Neuronal stem cell (in vitro differentiated cells): ENCODE data around the gene ASPG.

Experiments
- DNase-seq: peaks from one replicate; pipeline ENCODE4 v3.0.0-alpha.2; 2013; ENCODE audit warnings: low spot score
- H2AFZ ChIP-seq: one replicate; pipeline ENCODE4 v1.6.1; 2013; ENCODE audit warnings: mild to moderate bottlenecking, low read length, inconsistent platforms
- H2AK5ac ChIP-seq: 2 replicates; pipeline ENCODE4 v1.6.1; 2013; ENCODE audit warnings: low read depth, mild to moderate bottlenecking, inconsistent platforms, low read length, moderate library complexity, mixed read lengths
- H2BK120ac ChIP-seq: 2 replicates; pipeline ENCODE4 v1.6.1; 2013; ENCODE audit warnings: low read depth, mild to moderate bottlenecking, inconsistent platforms, low read length, moderate library complexity, mixed read lengths
- H2BK12ac ChIP-seq: one replicate; pipeline ENCODE4 v1.6.1; 2013; ENCODE audit warnings: low read length, inconsistent platforms
- H2BK15ac ChIP-seq: 2 replicates; pipeline ENCODE4 v1.6.1; 2013; ENCODE audit warnings: mild to moderate bottlenecking, low read length, inconsistent platforms, mixed read lengths
- H2BK5ac ChIP-seq: one replicate; pipeline ENCODE4 v1.6.1; 2013; ENCODE audit warnings: inconsistent platforms, mild to moderate bottlenecking, low read length, moderate library complexity
- H3K14ac ChIP-seq: one replicate; pipeline ENCODE4 v1.6.1; 2013; ENCODE audit warnings: low read length, inconsistent platforms
- H3K18ac ChIP-seq: 2 replicates; pipeline ENCODE4 v1.6.1; 2013; ENCODE audit warnings: low read length, inconsistent platforms
- H3K23ac ChIP-seq: 2 replicates; pipeline ENCODE4 v1.6.1; 2013; ENCODE audit warnings: low read depth, mild to moderate bottlenecking, mixed read lengths, low read length, inconsistent platforms; ENCODE audit not compliant: poor library complexity
- H3K27ac ChIP-seq: replicated peaks from 3 replicates; pipeline ENCODE4 v1.5.1; 2013; ENCODE audit warnings: low read length, inconsistent platforms
- H3K27me3 ChIP-seq, 3 experiments: 2 replicates each; pipeline ENCODE4 v1.6.1; 2013; ENCODE audit warnings: low read length in 3 of 3, mild to moderate bottlenecking in 2 of 3, inconsistent platforms in 1 of 3, low read depth in 1 of 3, mixed read lengths in 1 of 3, moderate library complexity in 1 of 3; ENCODE audit not compliant: control insufficient read depth in 3 of 3, insufficient read depth in 3 of 3
- H3K36me3 ChIP-seq, 2 donors: replicated peaks in 1 of 2; 2 replicates each; pipeline ENCODE4 v1.6.1; 2013; ENCODE audit warnings: low read length in 2 of 2; ENCODE audit not compliant: control insufficient read depth in 2 of 2, insufficient read depth in 2 of 2
- H3K4ac ChIP-seq: 2 replicates; pipeline ENCODE4 v1.6.1; 2013; ENCODE audit warnings: inconsistent platforms, mild to moderate bottlenecking, low read length, moderate library complexity
- H3K4me1 ChIP-seq, 2 donors: 1 replicate in 1 of 2; 2 replicates in 1 of 2; pipeline ENCODE4 v1.6.1; 2013; ENCODE audit warnings: low read length in 2 of 2, low read depth in 1 of 2; ENCODE audit not compliant: control insufficient read depth in 2 of 2, insufficient read depth in 1 of 2
- H3K4me2 ChIP-seq: one replicate; pipeline ENCODE4 v1.6.1; 2013; ENCODE audit warnings: mild to moderate bottlenecking, low read length, inconsistent platforms; ENCODE audit not compliant: insufficient read depth, poor library complexity, severe bottlenecking
- H3K4me3 ChIP-seq, 2 donors: 2 replicates each; pipeline ENCODE4 v1.5.1; 2013; ENCODE audit warnings: low read length in 2 of 2, mild to moderate bottlenecking in 2 of 2, inconsistent platforms in 1 of 2, moderate library complexity in 1 of 2
- H3K79me1 ChIP-seq: one replicate; pipeline ENCODE4 v1.6.1; 2013; ENCODE audit warnings: low read depth, mild to moderate bottlenecking, inconsistent platforms, low read length, moderate library complexity
- H3K9ac ChIP-seq: one replicate; pipeline ENCODE4 v1.6.1; 2013; ENCODE audit warnings: mild to moderate bottlenecking, low read depth, low read length, inconsistent platforms; ENCODE audit not compliant: poor library complexity
- H3K9me3 ChIP-seq, 2 donors: replicated peaks in 1 of 2; 2 replicates each; pipeline versions ENCODE3 to v1.6.1; 2013; ENCODE audit warnings: low read length in 2 of 2, mild to moderate bottlenecking in 2 of 2, inconsistent platforms in 1 of 2, low read depth in 1 of 2, mixed read lengths in 1 of 2, moderate library complexity in 1 of 2; ENCODE audit not compliant: control insufficient read depth in 2 of 2, insufficient read depth in 1 of 2
- H4K8ac ChIP-seq: one replicate; pipeline ENCODE4 v1.6.1; 2013; ENCODE audit warnings: low read depth, mild to moderate bottlenecking, inconsistent platforms, low read length, moderate library complexity
- H4K91ac ChIP-seq: one replicate; pipeline ENCODE4 v1.6.1; 2013; ENCODE audit warnings: low read length, low read depth, mild to moderate bottlenecking, inconsistent platforms; ENCODE audit not compliant: poor library complexity
- WGBS, 2 donors: extraction: QIAGEN DNeasy Blood & Tissue Kit; methylation state at CpG; one replicate each; pipeline ENCODE4 v1.1.7; 2013; ENCODE audit warnings: missing lambda C conversion rate in 2 of 2, mixed read lengths in 1 of 2; ENCODE audit not compliant: insufficient read length in 2 of 2, insufficient replicate concordance in 1 of 2; ENCODE audit errors: extremely low coverage in 2 of 2; 5-methylcytosine and 5-hydroxymethylcytosine counted together

ASPG gene

GRCh38 chr14:104118006-104118844 is 32.7 kb downstream of the ASPG start:
- peaks cover 19 to 81% (median 46%) of the 10 kb centered on the region in 3 experiments for H3K27me3 ChIP-seq
- DNase-seq = no peak
- no peak overlapping the region for H4K8ac ChIP-seq
- H3K4ac ChIP-seq = no peak overlapping the region
- H2BK120ac ChIP-seq = no peak overlapping the region
- no peak overlapping the region for H2AFZ ChIP-seq
- H3K27ac ChIP-seq = no peak overlapping the region
- peak overlapping the region; percentile 36 for H2AK5ac ChIP-seq
- peak overlapping the region; percentile 89 for H3K23ac ChIP-seq
- peaks cover 0 to 2% of the 10 kb centered on the region in 2 donors for H3K9me3 ChIP-seq
- peak overlapping the region; percentile 79 for H2BK15ac ChIP-seq
- no peak overlapping the region for H2BK5ac ChIP-seq
- WGBS, 2 donors = no CpG with 5 or more reads among the region's 30 CpGs
- H3K4me2 ChIP-seq = no peak overlapping the region
- no peak overlapping the region for H3K9ac ChIP-seq
- H3K18ac ChIP-seq = peak overlapping the region; percentile 96
- no peaks in the 10 kb centered on the region for H3K36me3 ChIP-seq
- H3K79me1 ChIP-seq = no peaks in the 10 kb centered on the region
- no peaks in the 10 kb centered on the region for H3K4me1 ChIP-seq
- no peak overlapping the region for H2BK12ac ChIP-seq
- no peak overlapping the region for H3K14ac ChIP-seq
- no peak overlapping the region for H3K4me3 ChIP-seq
- no peak overlapping the region for H4K91ac ChIP-seq

GRCh38 chr14:104119119-104119487 is 33.6 kb downstream of the ASPG start:
- Histone ChIP-seq H3K18ac (peak overlapping the region; percentile 36), H2BK120ac (no peak overlapping the region), H3K4ac (no peak overlapping the region), H2BK12ac (no peak overlapping the region), H2AFZ (no peak overlapping the region), H2BK15ac (no peak overlapping the region), H3K4me2 (no peak overlapping the region), H2BK5ac (no peak overlapping the region), H3K36me3 (no peaks in the 10 kb centered on the region), H4K8ac (no peak overlapping the region), H3K79me1 (no peaks in the 10 kb centered on the region), H3K4me1 (no peaks in the 10 kb centered on the region), H3K4me3 (no peak overlapping the region), H3K9ac (no peak overlapping the region), H2AK5ac (no peak overlapping the region), H3K14ac (no peak overlapping the region), H3K27ac (no peak overlapping the region), H3K27me3 (peaks cover 19 to 73% (median 44%) of the 10 kb centered on the region in 3 experiments), H3K23ac (no peak overlapping the region), H3K9me3 (peaks cover 0 to 2% of the 10 kb centered on the region in 2 donors), H4K91ac (no peak overlapping the region)
- no CpG with 5 or more reads among the region's 3 CpGs for WGBS, 2 donors
- no peak for DNase-seq

GRCh38 chr14:104119488-104120251 is 34.2 kb downstream of the ASPG start:
- H3K27me3 ChIP-seq = peaks cover 19 to 68% (median 44%) of the 10 kb centered on the region in 3 experiments
- no peak overlapping the region for H2BK5ac ChIP-seq
- H2BK12ac ChIP-seq = no peak overlapping the region
- no peak overlapping the region for H3K23ac ChIP-seq
- H3K79me1 ChIP-seq = no peaks in the 10 kb centered on the region
- no peak overlapping the region for H2AFZ ChIP-seq
- H4K8ac ChIP-seq = no peak overlapping the region
- no peak overlapping the region for H3K4me2 ChIP-seq
- no CpG with 5 or more reads among the region's 18 CpGs for WGBS, 2 donors
- no peak overlapping the region for H3K14ac ChIP-seq
- H2BK15ac ChIP-seq = no peak overlapping the region
- H3K4ac ChIP-seq = no peak overlapping the region
- H3K4me3 ChIP-seq = no peak overlapping the region
- H3K4me1 ChIP-seq = no peaks in the 10 kb centered on the region
- no peak overlapping the region for H3K9ac ChIP-seq
- peak overlapping the region; percentile 42 for H3K18ac ChIP-seq
- no peak overlapping the region for H2AK5ac ChIP-seq
- H3K36me3 ChIP-seq = no peaks in the 10 kb centered on the region
- DNase-seq = no peak
- H2BK120ac ChIP-seq = no peak overlapping the region
- H4K91ac ChIP-seq = no peak overlapping the region
- no peak overlapping the region for H3K27ac ChIP-seq
- H3K9me3 ChIP-seq = peaks cover 0 to 2% of the 10 kb centered on the region in 2 donors

- no peak overlapping the region for H3K4ac ChIP-seq
- H3K27me3 ChIP-seq = peaks cover 19 to 61% (median 40%) of the 10 kb centered on the region in 3 experiments
- DNase-seq = no peak
- H2AK5ac ChIP-seq = no peak overlapping the region
- no peak overlapping the region for H3K4me3 ChIP-seq
- H2BK120ac ChIP-seq = no peak overlapping the region
- no peak overlapping the region for H4K91ac ChIP-seq
- H2BK15ac ChIP-seq = no peak overlapping the region
- H3K14ac ChIP-seq = no peak overlapping the region
- no peaks in the 10 kb centered on the region for H3K36me3 ChIP-seq
- no CpG with 5 or more reads among the region's 5 CpGs for WGBS, 2 donors
- H3K18ac ChIP-seq = no peak overlapping the region
- H3K79me1 ChIP-seq = no peaks in the 10 kb centered on the region
- no peak overlapping the region for H2BK5ac ChIP-seq
- H3K23ac ChIP-seq = no peak overlapping the region
- no peak overlapping the region for H4K8ac ChIP-seq
- H3K4me1 ChIP-seq = no peaks in the 10 kb centered on the region
- H2AFZ ChIP-seq = no peak overlapping the region
- no peak overlapping the region for H3K4me2 ChIP-seq
- peaks cover 0 to 2% of the 10 kb centered on the region in 2 donors for H3K9me3 ChIP-seq
- no peak overlapping the region for H3K9ac ChIP-seq
- H3K27ac ChIP-seq = no peak overlapping the region
- H2BK12ac ChIP-seq = no peak overlapping the region
These were observed 34.8 kb downstream of the ASPG start for GRCh38 chr14:104120281-104120741.
